GM18909 (cell line): ENCODE data around the gene NGRN.
A peak's percentile ranks its signal among the peaks of the same experiment; 100 is the strongest.

ENCODE experiments used
- ATAC-seq: cut with Tn5 transposase; IDR thresholded peaks from one replicate; pipeline ENCODE4 v1.9.1; 2021; ENCODE audit warnings: mild to moderate bottlenecking; ENCODE audit not compliant: unreplicated experiment, poor library complexity

The NGRN gene

DNA sequence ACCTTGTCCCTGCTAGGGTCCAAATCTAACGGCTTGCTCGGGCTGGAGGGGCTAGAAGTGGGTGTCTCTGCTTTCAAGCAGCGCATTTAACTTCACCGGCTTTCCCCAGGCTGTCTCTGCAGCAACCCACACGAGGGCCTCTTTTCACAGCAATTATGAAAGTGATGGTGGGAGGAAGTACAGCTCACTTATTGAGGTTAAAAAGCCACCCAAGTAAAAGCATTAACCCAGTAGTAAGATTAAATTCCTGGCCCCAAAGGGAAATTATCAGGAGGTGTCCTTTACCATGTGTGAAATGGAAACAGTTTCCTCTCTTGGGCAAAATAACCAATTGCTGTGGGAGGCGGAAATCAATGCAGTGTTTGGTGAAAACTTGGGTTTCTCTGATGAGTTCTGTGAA is 41.1 kb downstream of the NGRN start:
- peak; percentile 61 for ATAC-seq

GRCh38 chr15:90307661-90308060 is 42.2 kb downstream of the NGRN start:
- ATAC-seq: no peak

- no peak for ATAC-seq
Measured at GRCh38 chr15:90309020-90309419, 43.5 kb downstream of the NGRN start.

DNA sequence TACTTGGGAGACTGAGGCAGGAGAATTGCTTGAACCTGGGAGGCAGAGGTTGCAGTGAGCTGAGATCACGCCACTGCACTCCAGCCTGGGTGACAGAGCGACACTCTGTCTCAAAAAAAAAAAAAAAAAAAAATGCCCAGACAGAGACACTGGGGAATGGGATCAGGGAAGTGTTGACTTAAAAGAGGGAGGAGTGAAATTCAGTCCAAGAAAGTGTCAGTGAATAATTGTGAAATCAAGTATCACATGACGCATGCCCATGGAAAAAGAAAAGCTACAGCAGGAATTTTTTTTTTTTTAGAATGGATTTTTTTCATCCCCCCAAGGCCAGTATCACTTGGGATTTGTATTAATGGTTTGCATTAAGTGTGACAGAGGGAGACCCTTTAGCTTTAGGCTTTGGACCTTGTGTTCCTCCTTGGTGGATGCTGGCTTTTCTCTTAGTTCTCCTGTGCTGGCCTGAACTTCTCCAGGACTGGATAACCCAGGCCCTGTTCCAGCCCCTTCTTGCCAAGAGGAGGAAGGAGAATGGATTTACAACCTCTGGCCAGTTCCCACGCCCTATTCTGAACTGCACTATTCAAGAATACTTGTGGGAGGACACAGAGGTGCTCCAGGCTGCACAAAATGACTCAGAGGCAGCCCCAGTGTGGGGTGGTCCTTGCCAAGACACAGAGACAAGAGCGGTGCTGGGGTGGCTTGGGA is 50.0 kb downstream of the NGRN start:
- ATAC-seq: no peak

DNA sequence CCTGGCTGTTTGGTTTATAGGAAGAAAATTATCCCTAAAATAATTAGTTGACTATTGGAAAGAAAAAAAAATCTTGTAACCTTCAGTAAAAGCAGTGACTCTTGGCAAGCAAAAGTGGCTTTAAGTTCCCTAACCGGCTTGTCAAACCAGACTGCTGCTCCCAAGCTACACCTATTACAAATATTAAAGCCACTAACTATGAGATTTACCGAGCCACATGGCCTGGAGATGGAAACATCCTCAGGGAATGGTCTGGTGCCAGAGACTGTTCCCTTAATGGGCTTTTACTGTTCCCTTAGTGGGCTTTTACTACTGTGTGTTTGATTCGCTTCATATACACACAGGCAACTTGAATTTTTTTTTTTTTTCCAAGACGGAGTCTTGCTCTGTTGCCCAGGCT is 50.7 kb downstream of the NGRN start:
- no peak for ATAC-seq

- no peak for ATAC-seq
Measured at GRCh38 chr15:90318591-90318990, 53.1 kb downstream of the NGRN start.

DNA sequence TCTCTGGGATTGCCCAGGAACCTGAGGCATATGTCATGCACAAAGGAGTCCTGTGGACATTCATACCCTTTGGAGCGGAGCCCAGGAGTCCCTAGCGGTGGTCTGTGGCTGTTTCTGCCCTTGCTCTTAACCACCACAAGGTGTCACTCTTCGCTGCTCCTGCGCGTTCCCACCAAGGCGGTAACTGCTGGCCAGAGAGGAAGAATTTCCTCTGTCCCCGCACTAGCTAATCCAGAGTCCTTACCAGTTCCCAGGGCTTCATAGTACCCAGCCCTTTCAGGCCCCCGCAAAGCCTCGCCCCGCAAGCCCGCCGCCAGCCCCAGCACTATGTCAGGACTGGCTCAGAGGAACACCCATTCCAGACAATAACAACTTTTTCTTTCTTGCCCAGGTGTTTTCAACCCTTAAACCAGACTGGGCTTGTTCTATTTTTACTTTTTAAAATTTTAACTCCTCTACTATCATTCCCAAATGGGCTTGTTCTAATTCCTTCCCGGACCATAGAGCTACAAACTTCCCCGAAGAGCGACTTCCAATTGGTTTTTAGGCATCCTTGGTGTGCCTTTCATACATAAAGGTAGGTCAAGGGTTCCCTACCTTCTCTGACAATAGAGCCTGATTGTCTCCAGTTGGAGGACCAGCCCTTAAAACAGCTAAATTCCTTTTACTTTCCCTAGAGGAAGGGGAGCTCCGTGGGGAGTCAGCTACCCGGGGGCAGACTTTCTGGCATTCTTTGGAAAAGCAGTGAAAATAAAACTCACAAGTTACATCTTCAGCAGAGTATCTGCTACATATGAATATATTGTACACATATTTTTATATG is 54.8 kb downstream of the NGRN start:
- ATAC-seq: peak; percentile 84

- no peak for ATAC-seq
Measured at GRCh38 chr15:90320885-90321278, 55.4 kb downstream of the NGRN start.
